Retinal pigment epithelial cell (primary cell): ENCODE measurements around the gene LARP1.

Experiments used
- DNase-seq: peaks from one replicate; pipeline ENCODE4 v3.0.0-alpha.2; 2010; ENCODE audit warnings: low read depth
- H3K4me3 ChIP-seq: 2 replicates; pipeline ENCODE4 v1.5.1; 2011; ENCODE audit warnings: mild to moderate bottlenecking, low read length, control low read depth, moderate library complexity
- TF ChIP-seq, protein P1 (sequence below): conservative IDR thresholded peaks from 2 replicates; pipeline ENCODE4 v1.5.1; 2011; ENCODE audit warnings: low read depth, low read length, control low read depth, inconsistent platforms

LARP1 gene

DNA sequence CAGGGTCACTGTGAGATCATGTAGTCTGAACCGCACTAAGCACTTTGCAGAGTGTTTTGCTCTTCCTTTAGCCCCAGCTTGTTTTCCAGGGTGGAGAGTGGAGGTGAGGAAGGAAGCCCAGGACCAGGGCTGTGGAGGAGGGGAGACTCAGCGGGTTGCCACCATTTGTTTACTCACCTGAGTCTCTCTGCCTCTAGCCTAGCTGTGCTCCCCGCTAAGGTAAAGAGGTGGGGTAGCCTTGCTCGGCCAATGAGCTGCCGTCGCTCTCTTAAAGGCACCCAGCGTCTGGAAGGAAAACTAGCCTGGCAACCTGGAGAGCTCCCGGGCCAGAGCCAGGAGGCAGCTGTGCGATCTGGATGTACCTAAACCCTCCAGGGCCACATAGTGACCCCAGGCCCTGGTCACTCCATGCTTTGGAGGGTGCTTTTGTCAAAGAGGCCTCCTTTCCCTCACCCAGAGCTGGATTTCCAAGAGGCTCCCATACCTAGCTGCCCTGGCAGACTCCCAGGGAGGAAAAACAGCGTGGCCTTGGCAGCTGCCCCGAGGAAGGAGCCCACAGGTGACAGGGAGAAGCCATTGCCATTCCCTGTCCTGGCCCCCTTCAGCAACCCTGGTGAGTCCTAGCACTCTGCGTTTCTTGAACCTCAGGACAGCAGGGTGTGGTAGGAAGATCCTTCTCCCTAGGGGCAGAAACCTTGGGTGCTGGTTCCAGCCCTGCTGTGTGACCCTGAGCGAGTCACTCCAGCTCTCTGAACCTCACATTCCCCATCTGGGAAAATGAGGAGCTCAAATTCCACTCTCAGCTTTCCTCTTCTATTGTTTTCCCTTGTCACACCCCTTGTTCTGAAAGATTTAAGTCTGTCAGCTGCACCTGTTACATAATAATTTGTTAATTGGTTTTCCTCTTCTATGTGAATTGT, 42.4 kb upstream of the LARP1 start:
- TF ChIP-seq, protein P1, sequence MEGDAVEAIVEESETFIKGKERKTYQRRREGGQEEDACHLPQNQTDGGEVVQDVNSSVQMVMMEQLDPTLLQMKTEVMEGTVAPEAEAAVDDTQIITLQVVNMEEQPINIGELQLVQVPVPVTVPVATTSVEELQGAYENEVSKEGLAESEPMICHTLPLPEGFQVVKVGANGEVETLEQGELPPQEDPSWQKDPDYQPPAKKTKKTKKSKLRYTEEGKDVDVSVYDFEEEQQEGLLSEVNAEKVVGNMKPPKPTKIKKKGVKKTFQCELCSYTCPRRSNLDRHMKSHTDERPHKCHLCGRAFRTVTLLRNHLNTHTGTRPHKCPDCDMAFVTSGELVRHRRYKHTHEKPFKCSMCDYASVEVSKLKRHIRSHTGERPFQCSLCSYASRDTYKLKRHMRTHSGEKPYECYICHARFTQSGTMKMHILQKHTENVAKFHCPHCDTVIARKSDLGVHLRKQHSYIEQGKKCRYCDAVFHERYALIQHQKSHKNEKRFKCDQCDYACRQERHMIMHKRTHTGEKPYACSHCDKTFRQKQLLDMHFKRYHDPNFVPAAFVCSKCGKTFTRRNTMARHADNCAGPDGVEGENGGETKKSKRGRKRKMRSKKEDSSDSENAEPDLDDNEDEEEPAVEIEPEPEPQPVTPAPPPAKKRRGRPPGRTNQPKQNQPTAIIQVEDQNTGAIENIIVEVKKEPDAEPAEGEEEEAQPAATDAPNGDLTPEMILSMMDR = no peak
- no peak for DNase-seq
- no peak overlapping the region for H3K4me3 ChIP-seq

- H3K4me3 ChIP-seq = no peak overlapping the region
- TF ChIP-seq, protein P1 = no peak
- DNase-seq = no peak
Observed at GRCh38 chr5:154713615-154714125, 41.5 kb upstream of the LARP1 start.

DNA sequence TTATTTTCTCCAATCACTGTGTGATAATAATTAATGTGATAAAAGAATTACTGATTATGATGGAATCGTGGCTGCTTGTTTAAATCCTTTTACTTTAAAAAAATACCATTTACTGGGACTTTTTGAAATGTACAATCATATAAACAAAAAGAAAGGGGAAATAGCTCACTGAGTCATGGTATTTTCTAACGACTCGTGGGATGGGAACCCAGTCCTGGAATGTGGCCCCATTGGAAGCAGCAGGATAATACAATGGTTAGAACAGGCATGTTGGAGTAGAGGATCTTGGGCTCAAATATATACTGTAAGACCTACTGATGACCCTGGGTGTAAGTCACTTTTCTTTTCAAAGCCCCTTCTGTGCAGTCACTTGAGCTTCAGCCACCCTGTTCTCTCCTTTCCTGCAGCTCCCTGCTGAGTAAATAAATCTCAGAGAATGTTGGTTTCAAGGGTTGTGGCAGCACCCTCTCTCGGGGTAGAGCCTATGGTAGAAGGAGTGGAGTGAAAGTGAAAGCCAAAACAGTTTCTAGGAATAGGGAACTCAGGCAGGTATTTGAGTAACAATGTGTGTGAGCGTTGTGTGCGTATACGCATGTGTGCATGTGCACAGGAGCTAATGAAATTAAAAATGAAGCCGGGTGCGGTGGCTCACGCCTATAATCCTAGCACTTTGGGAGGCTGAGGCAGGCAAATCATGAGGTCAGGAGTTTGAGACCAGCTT, 40.8 kb upstream of the LARP1 start:
- TF ChIP-seq, protein P1 = no peak
- H3K4me3 ChIP-seq = no peak overlapping the region
- no peak for DNase-seq

DNA sequence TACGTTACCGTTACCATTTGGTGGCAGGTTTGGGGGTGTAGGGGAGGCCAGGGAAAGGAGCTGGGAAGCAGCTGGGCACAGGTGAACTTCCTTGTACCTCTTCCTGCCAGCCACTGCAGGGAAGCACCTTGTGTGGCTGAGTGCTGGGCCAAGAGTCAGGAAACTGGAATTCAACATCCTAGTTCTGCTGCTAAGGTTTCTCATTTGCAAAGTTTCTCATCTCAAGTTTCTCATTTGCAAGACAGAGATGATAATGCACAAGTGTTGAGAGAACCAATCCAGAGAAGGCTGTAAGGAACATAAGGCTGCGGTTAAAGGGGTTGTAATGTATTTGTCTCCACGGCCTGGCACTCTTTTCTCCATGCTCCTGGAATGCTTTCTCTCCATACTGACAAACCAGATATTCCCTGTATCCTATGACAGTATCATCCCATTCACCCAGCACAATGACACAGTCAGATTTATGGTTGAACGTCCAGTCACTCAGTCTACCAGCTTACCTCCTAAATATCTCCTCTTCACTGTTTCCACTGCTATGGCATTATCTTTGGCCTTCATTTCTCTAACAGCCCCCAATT, 33.6 kb upstream of the LARP1 start:
- H3K4me3 ChIP-seq = no peak overlapping the region
- TF ChIP-seq, protein P1 = no peak
- no peak for DNase-seq

- no peak overlapping the region for H3K4me3 ChIP-seq
- TF ChIP-seq, protein P1 = no peak
Observed at GRCh38 chr5:154722097-154722496, 33.1 kb upstream of the LARP1 start.

DNA sequence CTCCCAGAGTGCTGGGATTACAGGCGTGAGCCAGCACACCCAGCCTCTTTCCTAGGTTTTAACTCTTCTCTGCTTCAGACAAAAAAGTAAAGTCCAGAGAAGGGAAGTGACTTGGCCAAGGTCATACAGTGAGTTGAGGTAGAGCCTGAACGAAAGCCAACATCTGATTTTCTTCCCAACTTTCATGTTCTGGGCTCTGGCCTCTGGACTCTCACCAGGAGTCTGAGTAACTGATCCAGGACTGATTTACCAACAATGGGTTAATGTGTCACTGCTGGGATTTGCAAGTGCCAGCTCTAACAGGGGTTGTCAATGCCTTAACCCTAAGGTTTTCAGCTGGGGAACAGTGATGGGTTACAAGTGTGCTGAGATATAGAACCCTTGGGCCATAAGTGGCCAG, 32.2 kb upstream of the LARP1 start:
- no peak for DNase-seq
- no peak overlapping the region for H3K4me3 ChIP-seq
- TF ChIP-seq, protein P1 = no peak

More at GRCh38 chr5:154722097-154722496, 33.1 kb upstream of the LARP1 start:
- DNase-seq = no peak
